GM12801 (cell line): ENCODE results near the gene AKR1E2.

Experiments
- TF ChIP-seq, protein P1 (sequence below): IDR thresholded peaks from one replicate; pipeline ENCODE4 v1.5.1; 2011; ENCODE audit warnings: control low read depth; ENCODE audit not compliant: insufficient read length; ENCODE audit errors: extremely low read depth

The AKR1E2 gene

DNA sequence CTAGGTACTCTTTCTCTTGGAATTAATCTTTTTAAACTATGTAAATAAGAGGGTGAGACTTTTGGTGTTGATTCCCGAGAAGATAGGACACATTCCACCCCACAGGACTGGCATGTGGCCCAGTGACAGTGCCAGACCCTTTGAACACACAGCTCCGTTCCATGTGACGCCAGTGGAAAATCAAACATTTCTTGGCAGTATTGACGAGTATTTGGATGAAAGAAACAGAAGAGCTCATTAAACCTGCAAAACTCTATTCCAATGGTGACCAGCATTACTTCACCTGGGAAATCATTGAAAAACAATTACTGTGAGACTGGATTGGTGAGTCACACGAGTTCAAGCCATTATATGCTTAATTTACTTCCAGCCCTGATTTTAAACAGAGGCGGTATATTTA is 25.8 kb downstream of the AKR1E2 start:
- TF ChIP-seq, protein P1, sequence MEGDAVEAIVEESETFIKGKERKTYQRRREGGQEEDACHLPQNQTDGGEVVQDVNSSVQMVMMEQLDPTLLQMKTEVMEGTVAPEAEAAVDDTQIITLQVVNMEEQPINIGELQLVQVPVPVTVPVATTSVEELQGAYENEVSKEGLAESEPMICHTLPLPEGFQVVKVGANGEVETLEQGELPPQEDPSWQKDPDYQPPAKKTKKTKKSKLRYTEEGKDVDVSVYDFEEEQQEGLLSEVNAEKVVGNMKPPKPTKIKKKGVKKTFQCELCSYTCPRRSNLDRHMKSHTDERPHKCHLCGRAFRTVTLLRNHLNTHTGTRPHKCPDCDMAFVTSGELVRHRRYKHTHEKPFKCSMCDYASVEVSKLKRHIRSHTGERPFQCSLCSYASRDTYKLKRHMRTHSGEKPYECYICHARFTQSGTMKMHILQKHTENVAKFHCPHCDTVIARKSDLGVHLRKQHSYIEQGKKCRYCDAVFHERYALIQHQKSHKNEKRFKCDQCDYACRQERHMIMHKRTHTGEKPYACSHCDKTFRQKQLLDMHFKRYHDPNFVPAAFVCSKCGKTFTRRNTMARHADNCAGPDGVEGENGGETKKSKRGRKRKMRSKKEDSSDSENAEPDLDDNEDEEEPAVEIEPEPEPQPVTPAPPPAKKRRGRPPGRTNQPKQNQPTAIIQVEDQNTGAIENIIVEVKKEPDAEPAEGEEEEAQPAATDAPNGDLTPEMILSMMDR: no peak

DNA sequence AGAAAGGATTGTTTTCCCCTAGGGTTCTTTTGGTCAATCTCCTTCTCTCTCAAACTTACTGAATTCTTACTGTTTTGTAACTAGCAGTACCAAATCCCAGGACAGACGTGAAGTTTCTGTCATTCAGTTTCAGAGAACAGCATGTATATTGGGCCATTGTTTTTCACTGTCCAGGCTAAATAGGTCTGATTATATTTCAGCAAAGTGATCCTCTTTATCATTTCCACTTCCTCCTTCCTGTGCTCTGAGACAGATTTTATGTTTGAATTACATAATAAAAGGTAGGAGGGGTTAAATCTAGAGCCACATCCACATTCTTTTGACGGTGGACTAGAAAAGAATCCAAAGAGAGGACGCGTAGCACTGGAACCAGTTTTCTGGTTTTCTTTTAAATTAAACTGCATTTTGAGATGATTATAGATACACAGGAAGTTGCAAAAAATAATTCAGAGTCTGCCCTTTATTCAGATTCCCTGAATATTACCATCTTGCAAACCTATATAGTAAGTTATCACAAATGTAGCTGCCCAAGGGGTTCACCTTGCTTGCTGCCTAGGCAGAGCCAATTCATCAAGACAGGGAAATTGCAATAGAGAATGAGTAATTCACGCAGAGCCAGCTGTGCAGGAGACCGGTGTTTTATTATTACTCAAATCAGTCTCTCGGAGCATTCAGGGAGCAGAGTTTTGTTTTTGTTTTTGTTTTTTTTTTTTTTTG is 40.1 kb downstream of the AKR1E2 start:
- TF ChIP-seq, protein P1: no peak

DNA sequence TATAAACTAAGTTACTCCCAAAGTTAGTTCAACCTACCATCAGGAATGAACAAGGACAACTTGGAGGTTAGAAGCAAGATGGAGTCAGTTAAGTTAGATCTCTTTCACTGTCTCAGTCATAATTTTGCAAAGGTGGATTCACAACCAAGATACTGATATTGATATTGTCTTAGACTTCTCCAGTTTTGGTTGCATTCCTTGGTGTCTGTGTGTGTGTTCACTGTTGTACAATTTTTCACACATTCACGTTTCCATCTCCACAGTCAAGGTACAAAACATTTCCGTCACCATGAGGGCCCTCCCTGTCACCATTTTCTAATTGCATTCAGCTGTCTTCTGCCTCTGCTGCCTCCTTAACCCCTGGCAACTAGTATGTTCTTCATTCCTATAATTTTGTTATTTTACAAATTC is 41.1 kb downstream of the AKR1E2 start:
- TF ChIP-seq, protein P1: no peak

GRCh38 chr10:4867520-4868356 is 41.7 kb downstream of the AKR1E2 start:
- TF ChIP-seq, protein P1: no peak

DNA sequence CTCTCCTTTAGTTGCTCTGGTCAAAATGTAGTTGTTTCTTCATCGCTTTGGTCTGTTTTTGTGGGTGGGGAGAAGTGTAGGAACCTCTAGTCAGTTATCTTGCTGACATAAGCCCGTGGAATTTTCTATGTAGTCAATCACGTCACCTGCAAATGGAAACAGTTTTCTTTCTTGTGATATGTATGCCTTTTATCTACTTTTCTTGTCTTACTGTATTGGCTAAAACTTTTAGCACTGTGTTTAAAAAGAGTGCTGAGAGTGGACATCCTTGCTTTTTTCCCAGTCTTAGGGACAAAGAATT is 42.3 kb downstream of the AKR1E2 start:
- TF ChIP-seq, protein P1: no peak

DNA sequence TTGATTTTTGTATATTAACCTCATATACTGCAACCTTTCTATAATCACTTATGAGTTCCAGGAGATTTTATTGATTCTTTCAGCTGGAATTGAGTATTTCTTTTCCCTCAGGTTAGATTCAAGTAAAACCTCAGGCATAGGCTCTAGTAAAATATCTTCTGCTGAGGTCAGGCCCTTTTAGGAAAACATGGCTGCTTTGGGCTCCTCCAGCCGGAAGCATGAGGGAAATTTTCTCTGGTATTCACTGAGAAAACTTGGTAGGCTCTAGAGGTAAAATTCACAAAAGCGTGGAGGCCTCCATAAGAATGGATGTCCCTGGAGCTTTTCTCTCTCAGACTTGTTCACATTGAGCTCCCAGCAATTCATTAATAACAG is 56.7 kb downstream of the AKR1E2 start:
- TF ChIP-seq, protein P1: no peak

- TF ChIP-seq, protein P1: no peak
These were observed 57.2 kb downstream of the AKR1E2 start for GRCh38 chr10:4883079-4883739.
